CD4-positive, alpha-beta T cell treated with Interleukin-6 for 4 hours (primary cell): ENCODE measurements around the gene MDM2.
A peak's percentile ranks its signal among the peaks of the same experiment; 100 is the strongest.
"Not testable (repeated sequence)": the region's sequence is repeated elsewhere in the genome, so short reads cannot be mapped to it uniquely, and the experiment has no call there.

ENCODE experiments used
- DNase-seq: peaks from one replicate; pipeline ENCODE4 v3.0.0-alpha.2; 2020; ENCODE audit warnings: mixed read lengths

MDM2 gene

DNA sequence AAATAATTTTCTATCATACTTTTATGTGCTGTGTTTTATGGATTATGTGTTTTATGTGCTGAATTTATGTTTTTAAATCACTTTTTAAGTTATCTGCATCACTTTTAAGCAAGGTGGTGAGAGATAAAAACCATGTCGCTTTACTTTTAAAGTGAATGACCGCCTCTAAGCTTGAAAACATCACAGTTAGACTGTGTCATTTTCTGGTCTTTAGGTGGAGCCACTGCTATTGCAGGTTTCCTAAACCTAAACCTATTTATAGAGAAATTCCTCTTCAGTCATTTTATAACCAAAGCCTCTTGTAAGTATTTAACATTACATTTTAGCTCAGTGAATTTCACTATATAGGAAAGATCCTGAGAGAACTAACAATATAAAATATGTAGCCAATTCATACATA lies 21.0 kb upstream of the MDM2 start:
- no peak for DNase-seq

DNA sequence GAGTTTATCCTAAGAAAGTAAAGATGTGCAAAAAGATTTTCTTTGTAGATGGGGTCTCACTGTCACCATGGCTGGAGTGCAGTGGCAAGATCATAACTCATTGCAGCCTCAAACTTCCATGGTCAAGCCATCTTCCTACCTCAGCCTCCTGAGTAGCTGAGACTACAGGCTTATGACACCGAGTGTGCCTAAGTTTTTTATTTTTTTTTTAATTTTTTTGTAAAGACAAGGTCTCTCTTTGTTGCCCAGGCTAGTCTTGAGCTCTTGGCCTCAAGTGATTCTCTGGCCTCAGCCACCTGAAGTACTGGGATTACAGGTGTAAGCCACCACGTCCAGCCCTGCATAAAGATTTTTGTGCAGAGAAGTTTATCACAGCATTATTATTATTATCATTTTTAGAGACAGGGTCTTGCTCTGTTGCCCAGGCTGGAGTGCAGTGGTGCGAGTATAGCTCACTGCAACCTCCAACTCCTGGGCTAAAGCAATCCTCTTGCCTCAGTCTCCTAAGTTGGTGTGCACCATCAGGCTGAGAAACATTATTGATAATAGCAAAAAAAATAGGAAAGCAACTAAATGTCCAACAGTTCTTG lies 19.3 kb upstream of the MDM2 start:
- DNase-seq, result no peak

DNA sequence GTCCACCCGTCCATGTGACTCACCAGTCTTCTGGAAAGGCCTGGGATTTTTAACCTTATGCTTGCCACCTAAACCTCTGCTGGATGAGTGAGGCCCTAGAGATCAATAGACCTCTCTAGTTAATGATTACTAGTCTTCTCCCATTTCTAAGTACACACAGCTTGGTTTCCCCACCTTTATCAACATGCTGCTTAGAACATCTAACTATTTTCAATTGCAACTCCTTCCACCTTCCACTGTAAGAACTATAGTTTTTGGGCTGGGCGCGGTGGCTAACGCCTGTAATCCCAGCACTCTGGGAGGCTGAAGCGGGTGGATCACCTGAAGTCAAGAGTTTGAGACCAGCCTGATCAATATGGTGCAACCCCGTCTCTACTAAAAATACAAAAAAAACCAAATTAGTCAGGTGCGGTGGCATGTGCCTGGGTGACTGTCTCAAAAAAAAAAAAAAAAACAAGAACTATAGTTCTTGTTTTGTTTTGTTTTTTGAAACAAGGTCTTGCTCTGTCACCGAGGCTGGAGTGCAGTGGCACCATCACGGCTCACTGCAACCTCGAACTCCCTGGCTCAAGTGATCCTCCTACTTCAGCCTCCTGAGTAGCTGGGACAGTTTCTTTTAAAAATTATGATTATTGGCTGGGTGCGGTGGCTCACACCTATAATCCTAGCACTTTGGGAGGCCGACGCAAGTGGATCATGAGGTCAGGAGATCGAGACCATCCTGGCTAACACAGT lies 18.7 kb upstream of the MDM2 start:
- no peak for DNase-seq

DNA sequence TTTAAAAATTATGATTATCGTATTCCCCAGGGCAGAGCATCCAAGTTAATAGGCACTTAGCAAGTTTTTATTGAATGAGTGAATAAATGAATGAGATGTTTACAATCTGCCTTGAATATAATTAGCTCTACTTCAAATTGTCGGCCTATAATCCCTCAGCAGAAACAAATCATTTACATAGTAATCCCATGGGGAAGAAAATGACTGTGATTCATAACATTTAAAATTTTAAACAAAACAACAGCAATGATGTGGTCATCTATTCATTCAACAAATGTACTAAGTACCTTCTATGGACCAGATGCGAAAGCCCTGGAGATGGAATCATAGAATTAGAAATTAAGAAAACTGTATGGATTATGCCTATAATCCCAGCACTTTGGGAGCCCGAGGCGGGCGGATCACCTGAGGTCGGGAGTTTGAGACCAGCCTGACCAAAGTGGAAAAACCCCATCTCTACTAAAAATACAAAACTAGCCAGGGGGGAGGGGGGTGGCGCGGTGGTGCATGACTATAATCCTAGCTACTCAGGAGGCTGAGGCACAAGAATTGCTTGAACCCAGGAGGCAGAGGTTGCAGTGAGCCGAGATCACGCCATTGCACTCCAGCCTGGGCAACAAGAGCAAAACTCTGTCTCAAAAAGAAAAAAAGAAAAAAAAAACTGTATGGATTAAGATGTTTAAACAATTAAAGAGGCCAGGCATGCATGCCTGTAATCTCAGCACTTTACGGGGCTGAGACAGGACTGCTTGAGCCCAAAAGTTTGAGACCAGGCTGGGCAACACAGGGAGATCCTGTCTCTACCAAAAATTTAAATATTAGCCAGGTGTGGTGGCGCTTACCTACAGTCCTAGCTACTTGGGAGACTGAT lies 17.7 kb upstream of the MDM2 start:
- DNase-seq, result no peak

DNA sequence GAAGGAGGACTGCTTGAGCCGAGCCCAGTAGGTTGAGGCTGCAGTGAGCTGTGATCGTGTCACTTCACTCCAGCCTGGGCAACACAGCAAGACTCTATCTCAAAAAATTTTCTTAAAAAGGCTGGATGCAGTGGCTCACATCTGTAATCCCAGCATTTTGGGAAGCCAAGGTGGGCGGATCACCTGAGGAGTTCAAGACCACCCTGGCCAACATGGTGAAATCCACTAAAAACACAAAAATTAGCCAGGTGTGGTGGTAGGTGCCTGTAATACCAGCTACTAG lies 17.1 kb upstream of the MDM2 start:
- DNase-seq, result no peak

DNA sequence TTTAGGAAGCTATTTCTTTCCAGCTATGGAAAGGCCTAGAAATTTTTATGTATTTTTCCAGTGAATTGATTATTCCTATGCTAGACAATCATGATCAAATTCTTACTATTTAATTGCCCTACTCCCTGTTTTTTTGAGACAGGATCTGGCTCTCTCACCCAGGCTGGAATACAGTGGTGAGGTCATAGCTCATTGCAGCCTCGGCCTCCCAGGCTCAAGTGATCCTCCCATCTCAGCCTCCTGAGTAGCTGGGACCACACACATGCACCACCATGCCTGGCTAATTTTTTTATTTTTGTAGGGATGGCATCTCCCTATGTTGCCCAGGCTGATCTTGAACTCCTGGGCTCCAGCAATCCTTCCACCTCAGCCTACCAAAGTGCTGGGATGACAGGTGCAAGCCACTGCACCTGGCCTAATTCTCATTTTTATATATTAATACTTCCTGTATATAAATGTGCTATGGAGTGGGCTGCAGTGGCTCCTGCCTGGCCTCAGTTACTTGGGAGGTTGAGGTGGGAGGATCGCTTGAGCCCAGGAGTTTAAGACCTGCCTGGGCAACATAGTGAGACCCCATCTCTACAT lies 16.0 kb upstream of the MDM2 start:
- DNase-seq, result no peak

DNA sequence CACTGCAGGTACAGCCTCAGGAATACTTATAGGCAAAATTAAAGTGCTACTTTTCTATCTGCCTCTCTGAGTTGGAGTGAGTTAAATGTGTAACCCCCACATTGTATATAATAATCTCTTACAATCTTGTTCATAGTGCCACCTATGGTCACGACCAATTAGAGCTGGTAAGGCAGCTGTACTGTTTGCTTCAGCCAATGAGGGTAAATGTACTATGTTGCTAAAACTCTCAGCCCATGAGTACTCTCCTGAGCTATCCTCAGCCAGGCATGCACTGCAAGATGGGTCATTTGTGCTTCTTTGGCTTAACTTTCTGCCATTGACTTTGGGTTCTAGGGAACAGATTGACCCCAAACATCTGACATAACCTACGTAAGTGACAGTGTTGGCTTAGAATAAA lies 15.0 kb upstream of the MDM2 start:
- DNase-seq, result peak; percentile 23

DNA sequence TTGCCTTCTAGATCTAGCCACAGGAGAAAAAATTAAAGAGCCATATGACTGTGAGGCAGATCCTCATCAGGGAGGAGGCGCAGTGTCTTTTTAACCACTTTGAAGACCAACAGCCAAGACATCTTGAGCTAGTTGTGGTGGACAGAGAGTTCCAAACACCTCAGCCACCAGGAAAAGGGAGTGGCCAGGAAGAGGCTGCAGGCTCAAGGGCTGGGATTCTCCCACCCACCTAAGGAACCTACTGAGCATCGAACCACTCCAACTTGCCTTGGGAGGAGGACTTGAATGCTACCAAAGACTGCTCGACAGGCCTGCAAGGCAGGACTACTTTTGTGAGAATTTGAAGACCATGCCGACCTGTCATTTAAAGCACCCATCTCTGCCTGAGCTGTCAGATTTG lies 14.5 kb upstream of the MDM2 start:
- no peak for DNase-seq

DNA sequence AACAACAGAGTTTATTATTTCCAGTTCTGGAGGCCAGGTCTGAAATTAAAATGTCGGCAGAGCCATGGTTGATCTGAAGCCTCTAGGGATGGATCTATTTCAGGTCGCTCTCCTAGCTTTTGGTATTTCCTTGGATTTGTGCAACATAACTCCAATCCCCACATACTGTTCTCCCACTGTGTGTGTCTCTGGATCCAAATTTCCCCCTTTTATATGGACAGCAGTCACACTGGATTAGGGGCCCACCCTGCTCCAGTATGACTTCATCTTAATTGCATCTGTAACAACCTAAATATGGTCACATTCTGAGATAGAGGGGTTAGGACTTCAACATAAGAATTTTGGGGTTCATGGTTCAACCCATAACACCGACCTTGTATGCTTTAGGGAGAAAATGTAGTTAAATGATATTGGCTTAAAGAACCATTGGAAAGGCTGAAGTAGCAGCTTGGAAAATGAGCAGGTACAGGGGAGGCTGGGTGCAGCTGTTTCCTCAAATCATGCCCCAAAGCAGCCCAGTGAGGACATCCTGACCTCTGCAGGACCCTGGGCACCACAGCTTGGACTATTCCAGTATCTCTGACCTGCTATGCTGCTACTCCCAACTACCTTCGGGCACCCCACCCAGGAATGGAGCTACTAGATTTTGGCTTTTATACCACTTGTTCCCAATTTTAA lies 13.9 kb upstream of the MDM2 start:
- no peak for DNase-seq

DNA sequence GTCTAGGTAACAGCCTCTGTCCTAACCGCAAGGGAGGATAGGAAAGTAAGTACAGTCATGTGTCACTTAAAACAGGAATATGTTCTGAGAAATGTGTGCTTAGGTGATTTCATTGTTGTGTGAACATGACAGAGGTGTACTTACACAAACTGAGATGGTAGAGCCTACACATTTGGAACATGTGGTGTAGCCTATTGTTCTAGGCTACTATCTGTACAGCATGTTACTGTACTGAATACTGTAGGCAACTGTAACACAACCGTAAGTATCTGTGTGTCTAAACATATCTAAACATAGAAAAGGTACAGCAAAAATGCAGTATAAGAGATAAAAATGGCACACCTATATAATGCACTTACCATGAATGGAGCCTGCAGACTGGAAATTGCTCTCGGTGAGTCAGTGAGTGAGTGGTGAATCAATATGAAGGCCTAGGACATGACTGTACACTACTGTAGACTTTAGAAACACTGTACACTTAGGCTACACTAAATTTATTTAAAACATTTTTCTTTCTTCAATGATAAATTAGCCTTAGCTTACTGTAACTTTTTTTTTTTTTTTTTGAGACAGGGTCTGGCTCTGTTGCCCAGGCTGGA lies 13.2 kb upstream of the MDM2 start:
- DNase-seq, result no peak

DNA sequence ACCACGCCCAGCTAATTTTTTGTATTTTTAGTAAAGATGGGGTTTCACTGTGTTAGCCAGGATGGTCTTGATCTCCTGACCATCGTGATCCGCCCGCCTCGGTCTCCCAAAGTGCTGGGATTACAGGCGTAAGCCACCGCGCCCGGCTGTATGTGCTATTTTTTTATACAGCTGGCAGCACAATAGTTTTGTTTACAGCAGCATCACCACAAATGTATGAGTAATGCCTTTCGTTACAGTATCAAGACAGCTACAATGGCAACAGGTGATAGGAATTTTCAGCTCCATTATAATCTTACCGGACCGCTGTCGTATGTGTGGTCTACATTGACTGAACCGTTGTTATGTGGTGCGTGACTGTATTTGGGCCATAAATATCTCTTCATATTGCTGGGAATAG lies 11.6 kb upstream of the MDM2 start:
- no peak for DNase-seq

DNA sequence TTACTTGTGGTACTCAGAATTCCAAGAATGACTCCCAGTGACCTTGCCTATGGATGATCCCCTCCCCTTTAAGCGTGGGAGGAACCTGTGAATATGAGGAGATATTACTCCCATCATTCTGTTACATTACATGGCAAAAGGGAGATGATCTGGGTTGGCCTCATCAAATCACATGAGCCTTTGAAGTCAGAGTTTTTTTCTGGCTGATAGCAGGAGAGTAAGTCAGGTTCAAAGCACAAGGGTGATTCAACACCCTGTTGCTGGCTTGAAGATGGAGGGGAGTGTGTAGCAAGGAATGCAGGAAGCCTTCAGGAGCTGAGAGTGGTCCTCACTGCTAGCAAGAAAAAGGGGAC lies 9.1 kb upstream of the MDM2 start:
- no peak for DNase-seq

DNA sequence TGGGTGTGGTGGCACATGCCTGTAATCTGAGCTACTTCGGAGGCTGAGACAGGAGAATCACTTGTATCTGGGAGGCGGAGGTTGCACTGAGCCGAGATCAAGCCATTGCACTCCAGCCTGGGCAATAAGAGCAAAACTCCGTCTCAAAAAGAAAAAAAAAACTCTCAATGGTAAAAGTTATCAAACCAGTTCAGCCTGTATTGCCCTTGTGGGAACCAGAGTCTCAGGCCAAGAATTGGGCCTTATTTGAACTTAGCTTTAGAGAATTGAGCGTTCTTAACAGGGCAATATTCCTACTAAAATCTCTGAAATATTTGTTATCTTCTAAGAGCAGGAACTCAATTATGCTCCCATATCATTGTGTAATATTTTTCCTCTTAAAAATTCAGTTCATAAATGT lies 7.7 kb upstream of the MDM2 start:
- DNase-seq, result no peak

DNA sequence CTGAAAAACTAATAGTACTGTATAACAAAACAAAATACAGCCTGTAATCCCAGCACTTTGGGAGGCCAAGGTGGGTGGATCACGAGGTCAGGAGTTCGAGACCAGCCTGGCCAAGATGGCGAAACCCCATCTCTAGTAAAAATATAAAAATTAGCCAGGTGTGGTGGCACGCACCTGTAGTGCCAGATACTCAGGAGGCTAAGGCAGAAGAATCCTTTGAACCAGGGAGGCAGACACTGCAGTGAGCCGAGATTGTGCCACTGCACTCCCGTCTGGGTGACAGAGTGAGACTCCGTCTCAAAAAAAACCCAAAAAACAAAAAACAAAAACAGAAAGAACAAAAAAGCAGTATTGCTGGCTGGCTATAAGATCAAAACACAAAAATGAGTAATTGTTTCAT lies 6.9 kb upstream of the MDM2 start:
- DNase-seq, result not testable (repeated sequence)

DNA sequence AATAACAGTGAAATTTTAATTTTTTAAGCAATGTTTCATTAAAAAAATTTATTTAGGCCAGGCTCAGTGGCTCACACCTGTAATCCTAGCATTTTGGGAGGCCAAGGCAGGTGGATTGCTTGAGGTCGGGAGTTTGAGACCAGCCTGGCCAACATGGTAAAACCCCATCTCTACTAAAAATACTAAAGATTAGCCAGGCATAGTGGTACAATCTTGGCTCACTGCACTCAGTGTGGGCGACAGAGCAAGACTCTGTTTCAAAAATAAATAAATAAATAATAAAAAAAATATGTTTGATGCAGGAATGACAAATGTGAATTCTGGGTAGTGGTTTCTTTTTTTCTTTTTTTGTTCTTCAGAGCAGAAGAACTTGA lies 5.6 kb upstream of the MDM2 start:
- DNase-seq, result not testable (repeated sequence)

DNA sequence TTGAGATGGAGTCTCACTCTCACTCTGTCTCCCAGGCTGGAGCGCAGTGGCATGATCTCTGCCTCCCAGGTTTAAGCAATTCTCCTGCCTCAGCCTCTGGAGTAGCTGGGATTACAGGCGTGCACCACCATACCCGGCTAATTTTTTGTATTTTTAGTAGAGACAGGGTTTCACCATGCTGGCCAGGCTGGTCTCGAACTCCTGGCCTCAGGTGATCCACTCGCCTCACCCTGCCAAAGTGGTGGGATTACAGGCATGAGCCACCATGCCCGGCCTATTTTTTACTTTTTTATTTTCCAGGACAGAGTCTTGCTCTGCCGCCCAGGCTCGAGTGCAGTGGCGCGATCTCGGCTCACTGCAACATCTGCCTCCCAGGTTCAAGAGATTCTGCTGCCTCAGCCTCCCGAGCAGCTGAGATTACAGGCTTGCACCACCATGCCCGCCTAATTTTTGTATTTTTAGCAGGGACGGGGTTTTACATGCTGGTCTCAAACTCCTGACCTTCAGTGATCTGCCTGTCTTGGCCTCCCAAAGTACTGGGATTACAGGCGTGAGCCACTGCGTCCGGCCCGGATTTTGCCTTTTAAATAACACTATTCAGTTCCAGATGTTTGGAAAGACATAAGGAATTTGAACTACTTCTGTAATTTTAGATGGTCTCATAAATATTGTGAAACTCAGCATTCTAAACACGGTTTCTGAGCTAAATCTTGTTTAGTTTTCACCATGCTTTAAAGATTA lies 4.9 kb upstream of the MDM2 start:
- not testable (repeated sequence) for DNase-seq

DNA sequence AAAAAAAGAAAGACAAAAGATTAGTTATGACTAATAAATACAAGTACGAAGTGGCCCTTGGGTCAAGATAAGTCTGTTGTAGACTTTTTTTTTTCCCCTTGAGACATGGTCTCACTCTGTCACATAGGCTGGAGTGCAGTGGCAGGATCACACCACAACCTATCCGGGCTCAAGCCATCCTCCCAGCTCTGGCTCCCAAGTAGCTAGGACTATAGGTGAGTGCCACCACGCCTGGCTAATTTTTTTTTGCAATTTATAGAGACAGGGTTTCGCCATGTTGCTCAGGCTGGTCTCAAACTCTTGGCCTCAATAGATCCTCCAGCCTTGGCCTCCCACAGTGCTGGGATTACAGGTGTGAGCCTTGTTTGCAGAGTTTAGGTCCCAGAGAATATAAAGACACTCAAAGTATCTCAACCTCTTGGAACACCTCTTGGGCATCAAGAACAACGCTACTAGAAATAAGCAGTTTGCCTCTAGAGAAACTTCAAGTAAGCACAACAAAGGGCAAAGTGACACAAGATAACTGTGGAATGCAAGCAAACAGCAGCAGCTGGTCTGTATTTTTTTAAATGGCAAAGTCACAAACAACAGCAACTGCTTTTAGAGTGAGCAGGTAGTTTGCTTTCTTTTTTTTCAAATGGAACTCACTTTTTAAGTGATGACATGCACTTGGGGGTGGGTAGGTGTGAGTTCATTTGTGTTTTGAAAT lies 3.9 kb upstream of the MDM2 start:
- no peak for DNase-seq

DNA sequence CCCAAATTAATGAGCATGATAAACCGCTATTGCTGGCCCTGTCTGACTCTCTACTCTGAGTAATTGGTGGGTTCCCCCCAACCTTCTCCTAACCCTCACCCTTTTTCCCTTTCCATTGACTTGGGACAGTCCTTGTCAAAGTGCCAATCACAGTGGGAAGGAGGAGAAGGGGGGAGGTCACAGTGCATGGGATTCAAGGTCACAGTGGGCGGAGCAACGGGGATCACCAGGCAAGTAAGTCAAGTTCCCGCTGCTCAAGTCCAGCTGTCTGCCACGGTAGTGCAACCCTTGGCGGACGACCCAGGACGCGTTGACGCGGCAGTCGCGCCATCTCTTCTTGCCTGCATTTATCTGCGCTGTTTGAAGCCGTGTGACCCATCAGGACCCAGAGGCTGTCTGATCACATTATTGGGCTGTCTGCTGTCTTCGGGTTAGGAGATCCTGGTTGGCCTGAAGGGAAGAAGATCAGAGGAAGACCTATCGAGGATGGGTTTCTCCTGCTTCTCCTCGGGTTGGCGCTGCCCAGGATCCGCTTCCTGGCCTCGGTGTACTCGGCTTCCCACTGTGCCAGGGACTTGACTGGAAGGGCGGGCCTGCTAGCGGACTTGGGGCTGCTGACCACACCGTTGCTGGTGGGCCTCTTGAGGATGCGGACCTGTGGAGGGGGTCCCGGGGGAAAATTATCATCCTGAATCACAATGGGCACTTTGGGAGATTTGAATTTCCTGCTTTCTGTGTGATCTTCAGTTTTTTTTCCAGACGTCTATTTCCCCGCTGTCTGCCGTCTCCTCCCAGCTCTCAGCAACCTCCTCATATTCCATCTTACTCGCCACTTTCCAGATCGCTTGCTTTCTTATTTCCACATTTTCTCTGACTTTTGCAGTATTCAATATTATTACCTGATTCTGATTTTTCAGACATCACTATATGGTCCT lies 3.1 kb upstream of the MDM2 start:
- no peak for DNase-seq

DNA sequence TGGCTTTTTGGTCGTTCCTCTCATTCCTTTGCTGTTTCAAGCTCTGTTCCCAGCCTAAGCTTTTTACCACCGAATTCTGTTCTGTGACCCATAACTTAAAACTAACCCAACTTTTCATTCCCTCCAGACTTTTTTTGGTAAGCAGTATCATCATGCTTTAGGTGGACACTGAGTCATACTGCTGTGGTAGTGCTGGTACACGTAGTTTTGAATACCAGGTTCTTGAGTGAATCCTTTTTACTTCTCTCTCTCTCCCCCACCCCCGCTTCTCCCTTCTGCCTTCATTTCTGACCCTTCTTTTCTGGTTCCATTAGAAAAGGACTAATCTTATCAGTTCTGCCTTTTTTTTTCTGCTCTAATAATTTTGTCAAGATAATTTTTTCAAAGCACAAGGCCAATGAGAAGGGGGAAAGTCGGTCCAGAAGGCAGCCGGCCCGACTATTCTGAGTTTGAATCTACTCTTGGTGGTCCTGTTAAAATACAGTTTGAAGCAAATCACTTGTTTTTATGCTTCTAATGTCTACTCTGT lies 2.3 kb upstream of the MDM2 start:
- no peak for DNase-seq
